ENCODE results near the gene NAALADL1. TPM values are rescaled to one million over a fixed set of nuclear protein-coding genes. Genes with fewer than 3 reads are reported as not detected.

Gene NAALADL1
- total and polyA plus RNA-seq, 9 of the 15 experiments (the other 6 are each of a cell fraction or from before 2014, with no cell fraction given): 0.06 to 0.72 (median 0.22) TPM; not detected in 4

GRCh38 chr11:65013888-65014725 lies 44.2 kb downstream of the NAALADL1 start, which contains the start of gene ARL2 (continued):
- no peak for TF ChIP-seq ZNF3 (CRISPR knock-in tag; IDR thresholded peaks at IDR 0.05)
- TF ChIP-seq NFXL1 (CRISPR knock-in tag; IDR thresholded peaks at IDR 0.05): no peak
- TF ChIP-seq ZNF143 (CRISPR knock-in tag; IDR thresholded peaks at IDR 0.05): peak; percentile 26; the same call in 1 of the 2 replicates
- TF ChIP-seq CHCHD3 (CRISPR knock-in tag; IDR thresholded peaks at IDR 0.05): no peak
- TF ChIP-seq DDX20 (tag; IDR thresholded peaks at IDR 0.05; ENCODE audit: low read depth): no peak
- TF ChIP-seq POLR2H (tag; IDR thresholded peaks at IDR 0.05; ENCODE audit: low read depth): no peak; the same call in 1 of the 2 replicates
- TF ChIP-seq PHB2 (IDR thresholded peaks at IDR 0.05; ENCODE audit: low read depth): no peak
- TF ChIP-seq, protein P1, sequence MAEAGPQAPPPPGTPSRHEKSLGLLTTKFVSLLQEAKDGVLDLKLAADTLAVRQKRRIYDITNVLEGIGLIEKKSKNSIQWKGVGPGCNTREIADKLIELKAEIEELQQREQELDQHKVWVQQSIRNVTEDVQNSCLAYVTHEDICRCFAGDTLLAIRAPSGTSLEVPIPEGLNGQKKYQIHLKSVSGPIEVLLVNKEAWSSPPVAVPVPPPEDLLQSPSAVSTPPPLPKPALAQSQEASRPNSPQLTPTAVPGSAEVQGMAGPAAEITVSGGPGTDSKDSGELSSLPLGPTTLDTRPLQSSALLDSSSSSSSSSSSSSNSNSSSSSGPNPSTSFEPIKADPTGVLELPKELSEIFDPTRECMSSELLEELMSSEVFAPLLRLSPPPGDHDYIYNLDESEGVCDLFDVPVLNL (CRISPR knock-in tag; IDR thresholded peaks at IDR 0.05; ENCODE audit: low read depth): peak; percentile 55
- TF ChIP-seq JUND (IDR thresholded peaks at IDR 0.05; ENCODE audit: borderline replicate concordance, low read depth, low read length): peak; percentile 36; the same call in 1 of the 2 replicates
- peak; percentile 56; the same call in 1 of the 3 replicates for TF ChIP-seq JUND (tag; IDR thresholded peaks at IDR 0.05; ENCODE audit: borderline replicate concordance, low read depth, low read length)
- TF ChIP-seq ZNF699 (CRISPR knock-in tag; IDR thresholded peaks at IDR 0.05; ENCODE audit: insufficient replicate concordance): no peak
- TF ChIP-seq E2F6 (IDR thresholded peaks at IDR 0.05; ENCODE audit: borderline replicate concordance in 1 of 2, extremely low read depth in 1 of 2, insufficient read depth in 1 of 2, insufficient read length in 1 of 2, low read depth in 1 of 2, low read length in 1 of 2, poor library complexity in 1 of 2, severe bottlenecking in 1 of 2): peak; percentile 92 to 94
- TF ChIP-seq, protein P2, sequence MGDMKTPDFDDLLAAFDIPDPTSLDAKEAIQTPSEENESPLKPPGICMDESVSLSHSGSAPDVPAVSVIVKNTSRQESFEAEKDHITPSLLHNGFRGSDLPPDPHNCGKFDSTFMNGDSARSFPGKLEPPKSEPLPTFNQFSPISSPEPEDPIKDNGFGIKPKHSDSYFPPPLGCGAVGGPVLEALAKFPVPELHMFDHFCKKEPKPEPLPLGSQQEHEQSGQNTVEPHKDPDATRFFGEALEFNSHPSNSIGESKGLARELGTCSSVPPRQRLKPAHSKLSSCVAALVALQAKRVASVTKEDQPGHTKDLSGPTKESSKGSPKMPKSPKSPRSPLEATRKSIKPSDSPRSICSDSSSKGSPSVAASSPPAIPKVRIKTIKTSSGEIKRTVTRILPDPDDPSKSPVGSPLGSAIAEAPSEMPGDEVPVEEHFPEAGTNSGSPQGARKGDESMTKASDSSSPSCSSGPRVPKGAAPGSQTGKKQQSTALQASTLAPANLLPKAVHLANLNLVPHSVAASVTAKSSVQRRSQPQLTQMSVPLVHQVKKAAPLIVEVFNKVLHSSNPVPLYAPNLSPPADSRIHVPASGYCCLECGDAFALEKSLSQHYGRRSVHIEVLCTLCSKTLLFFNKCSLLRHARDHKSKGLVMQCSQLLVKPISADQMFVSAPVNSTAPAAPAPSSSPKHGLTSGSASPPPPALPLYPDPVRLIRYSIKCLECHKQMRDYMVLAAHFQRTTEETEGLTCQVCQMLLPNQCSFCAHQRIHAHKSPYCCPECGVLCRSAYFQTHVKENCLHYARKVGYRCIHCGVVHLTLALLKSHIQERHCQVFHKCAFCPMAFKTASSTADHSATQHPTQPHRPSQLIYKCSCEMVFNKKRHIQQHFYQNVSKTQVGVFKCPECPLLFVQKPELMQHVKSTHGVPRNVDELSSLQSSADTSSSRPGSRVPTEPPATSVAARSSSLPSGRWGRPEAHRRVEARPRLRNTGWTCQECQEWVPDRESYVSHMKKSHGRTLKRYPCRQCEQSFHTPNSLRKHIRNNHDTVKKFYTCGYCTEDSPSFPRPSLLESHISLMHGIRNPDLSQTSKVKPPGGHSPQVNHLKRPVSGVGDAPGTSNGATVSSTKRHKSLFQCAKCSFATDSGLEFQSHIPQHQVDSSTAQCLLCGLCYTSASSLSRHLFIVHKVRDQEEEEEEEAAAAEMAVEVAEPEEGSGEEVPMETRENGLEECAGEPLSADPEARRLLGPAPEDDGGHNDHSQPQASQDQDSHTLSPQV (IDR thresholded peaks at IDR 0.05): peak; percentile 86
- peak; percentile 92 for TF ChIP-seq SMAD4 (CRISPR knock-in tag; conservative IDR thresholded peaks at IDR 0.05)
- peak in 1 of 2 experiments; percentile 75; a peak in 2 of 4 replicates for TF ChIP-seq ZNF639 (CRISPR knock-in tag; conservative IDR thresholded peaks at IDR 0.05 in 1 of 2, IDR thresholded peaks at IDR 0.05 in 1 of 2)
- no peak for TF ChIP-seq HSF4 (CRISPR knock-in tag; IDR thresholded peaks at IDR 0.05; ENCODE audit: borderline replicate concordance)
- no peak for TF ChIP-seq CSDE1 (IDR thresholded peaks at IDR 0.05)
- peak; percentile 52 to 81; a peak in 3 of 4 replicates for TF ChIP-seq FOXK2 (conservative IDR thresholded peaks at IDR 0.05 in 1 of 2, IDR thresholded peaks at IDR 0.05 in 1 of 2; ENCODE audit: low read depth in 2 of 2)

Measured in K562 (cell line).